Measurements from ENCODE around the gene CNN2. TPM values are rescaled to one million over a fixed set of nuclear protein-coding genes. Genes with fewer than 3 reads are reported as not detected.

The CNN2 gene
- total and polyA plus RNA-seq, 9 of the 15 experiments (the other 6 are each of a cell fraction or from before 2014, with no cell fraction given), result 12.1 to 174 (median 52.7) TPM

DNA sequence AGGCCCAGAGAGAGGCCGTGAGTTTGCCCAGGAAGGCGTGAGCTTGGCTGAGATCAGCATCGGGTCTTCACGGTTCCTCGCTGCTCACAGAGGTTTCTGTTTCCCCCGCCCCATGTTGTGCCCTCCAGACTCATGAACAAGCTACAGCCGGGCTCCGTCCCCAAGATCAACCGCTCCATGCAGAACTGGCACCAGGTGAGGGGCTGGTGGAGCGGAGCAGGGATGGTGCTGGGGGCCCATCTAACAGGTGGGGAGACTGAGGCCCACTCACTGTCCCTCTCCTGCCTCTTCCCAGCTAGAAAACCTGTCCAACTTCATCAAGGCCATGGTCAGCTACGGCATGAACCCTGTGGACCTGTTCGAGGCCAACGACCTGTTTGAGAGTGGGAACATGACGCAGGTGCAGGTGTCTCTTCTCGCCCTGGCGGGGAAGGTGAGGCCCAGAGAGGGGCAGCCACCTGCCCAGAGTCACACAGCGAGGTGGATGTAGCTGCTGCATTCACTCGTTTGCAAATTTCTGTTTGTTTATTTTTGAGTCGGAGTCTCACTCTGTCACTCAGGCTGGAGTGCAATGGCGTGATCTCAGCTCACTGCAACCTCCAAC lies 6.0 kb downstream of the CNN2 start:
- H3K9ac ChIP-seq (ENCODE audit: insufficient read depth in 1 of 2, low read depth in 2 of 2, low read length in 2 of 2), result peak overlapping the region in 1 of 2 experiments; percentile 20; a peak in 1 of 4 replicates
- no peak for ATAC-seq
- intact Hi-C loops (cut with micrococcal nuclease), result no loop called here
- in situ Hi-C loops (cut with MboI), result no loop called here
- H4K20me1 ChIP-seq (replicated peaks; ENCODE audit: control insufficient read depth, insufficient read depth, low read length), result no peaks in the 10 kb centered on the region
- BruUV-seq (replicated peaks), result no TSS peak
- H3K4me3 ChIP-seq, result no peak overlapping the region
- peaks cover 33% of the 10 kb centered on the region for H3K79me2 ChIP-seq (ENCODE audit: control insufficient read depth, insufficient read depth, low read length)
- WGBS (ENCODE audit: insufficient coverage, low coverage, missing lambda C conversion rate), result 88% methylated on average over 19 of the region's 20 CpGs
- no peak overlapping the region for H2AFZ ChIP-seq (ENCODE audit: low read depth, low read length)
- ChIA-PET POLR2A (interaction anchor here (1.3 to 8.5 kb wide), 2 partner anchors 8 to 13 kb away, joined by 3 to 176 read pairs; partner anchors contain the start of gene ABCA7), CTCF (ENCODE audit: low intra/inter-chr PET ratio) (no interaction called here)
- H3K9me3 ChIP-seq (replicated peaks; ENCODE audit: control insufficient read depth, insufficient read depth, low read depth, low read length), result no peaks in the 10 kb centered on the region
- H3K4me1 ChIP-seq (replicated peaks in 1 of 2; ENCODE audit: control insufficient read depth in 2 of 2, insufficient read depth in 2 of 2, low read length in 2 of 2), result peaks cover 14 to 56% of the 10 kb centered on the region in 2 experiments
- DNase-seq (ENCODE audit: extremely low read depth in 1 of 4, low spot score in 3 of 4), result no peak
- no peaks in the 10 kb centered on the region for H3K9me1 ChIP-seq (ENCODE audit: control insufficient read depth, insufficient read depth, low read length)
- H3K36me3 ChIP-seq (ENCODE audit: control insufficient read depth, insufficient read depth, low read length), result peaks cover 47% of the 10 kb centered on the region
- H3K27me3 ChIP-seq (ENCODE audit: control insufficient read depth in 2 of 2, insufficient read depth in 2 of 2, low read length in 2 of 2), result no peaks in the 10 kb centered on the region
- H3K27ac ChIP-seq (ENCODE audit: extremely low read depth, low read depth, low read length), result no peak overlapping the region
- no peak for FAIRE-seq
- no peak overlapping the region for H3K4me2 ChIP-seq (ENCODE audit: insufficient read depth, low read length)
- TF ChIP-seq POLR2G (IDR thresholded peaks at IDR 0.05; ENCODE audit: low read depth, low read length), result peak; percentile 41; the same call in 1 of the 2 replicates
- TF ChIP-seq CBFA2T2 (conservative IDR thresholded peaks at IDR 0.05), result no peak
- TF ChIP-seq, protein P1, sequence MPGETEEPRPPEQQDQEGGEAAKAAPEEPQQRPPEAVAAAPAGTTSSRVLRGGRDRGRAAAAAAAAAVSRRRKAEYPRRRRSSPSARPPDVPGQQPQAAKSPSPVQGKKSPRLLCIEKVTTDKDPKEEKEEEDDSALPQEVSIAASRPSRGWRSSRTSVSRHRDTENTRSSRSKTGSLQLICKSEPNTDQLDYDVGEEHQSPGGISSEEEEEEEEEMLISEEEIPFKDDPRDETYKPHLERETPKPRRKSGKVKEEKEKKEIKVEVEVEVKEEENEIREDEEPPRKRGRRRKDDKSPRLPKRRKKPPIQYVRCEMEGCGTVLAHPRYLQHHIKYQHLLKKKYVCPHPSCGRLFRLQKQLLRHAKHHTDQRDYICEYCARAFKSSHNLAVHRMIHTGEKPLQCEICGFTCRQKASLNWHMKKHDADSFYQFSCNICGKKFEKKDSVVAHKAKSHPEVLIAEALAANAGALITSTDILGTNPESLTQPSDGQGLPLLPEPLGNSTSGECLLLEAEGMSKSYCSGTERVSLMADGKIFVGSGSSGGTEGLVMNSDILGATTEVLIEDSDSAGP (CRISPR knock-in tag; IDR thresholded peaks at IDR 0.05), result no peak
- TF ChIP-seq, protein P2, sequence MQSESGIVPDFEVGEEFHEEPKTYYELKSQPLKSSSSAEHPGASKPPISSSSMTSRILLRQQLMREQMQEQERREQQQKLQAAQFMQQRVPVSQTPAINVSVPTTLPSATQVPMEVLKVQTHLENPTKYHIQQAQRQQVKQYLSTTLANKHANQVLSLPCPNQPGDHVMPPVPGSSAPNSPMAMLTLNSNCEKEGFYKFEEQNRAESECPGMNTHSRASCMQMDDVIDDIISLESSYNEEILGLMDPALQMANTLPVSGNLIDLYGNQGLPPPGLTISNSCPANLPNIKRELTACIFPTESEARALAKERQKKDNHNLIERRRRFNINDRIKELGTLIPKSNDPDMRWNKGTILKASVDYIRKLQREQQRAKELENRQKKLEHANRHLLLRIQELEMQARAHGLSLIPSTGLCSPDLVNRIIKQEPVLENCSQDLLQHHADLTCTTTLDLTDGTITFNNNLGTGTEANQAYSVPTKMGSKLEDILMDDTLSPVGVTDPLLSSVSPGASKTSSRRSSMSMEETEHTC (IDR thresholded peaks at IDR 0.05), result no peak
- TF ChIP-seq, protein P3, sequence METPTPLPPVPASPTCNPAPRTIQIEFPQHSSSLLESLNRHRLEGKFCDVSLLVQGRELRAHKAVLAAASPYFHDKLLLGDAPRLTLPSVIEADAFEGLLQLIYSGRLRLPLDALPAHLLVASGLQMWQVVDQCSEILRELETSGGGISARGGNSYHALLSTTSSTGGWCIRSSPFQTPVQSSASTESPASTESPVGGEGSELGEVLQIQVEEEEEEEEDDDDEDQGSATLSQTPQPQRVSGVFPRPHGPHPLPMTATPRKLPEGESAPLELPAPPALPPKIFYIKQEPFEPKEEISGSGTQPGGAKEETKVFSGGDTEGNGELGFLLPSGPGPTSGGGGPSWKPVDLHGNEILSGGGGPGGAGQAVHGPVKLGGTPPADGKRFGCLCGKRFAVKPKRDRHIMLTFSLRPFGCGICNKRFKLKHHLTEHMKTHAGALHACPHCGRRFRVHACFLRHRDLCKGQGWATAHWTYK (CRISPR knock-in tag; IDR thresholded peaks at IDR 0.05), result no peak
- peak; percentile 78 for TF ChIP-seq RBM25 (IDR thresholded peaks at IDR 0.05; ENCODE audit: low read depth, low read length, severe bottlenecking)
- TF ChIP-seq RCOR1 (IDR thresholded peaks at IDR 0.05; ENCODE audit: borderline replicate concordance in 1 of 2, low read depth in 2 of 2, low read length in 2 of 2), result peak in 1 of 2 experiments; percentile 29; a peak in 1 of 4 replicates
- no peak for TF ChIP-seq U2AF1 (optimal IDR thresholded peaks at IDR 0.05; ENCODE audit: low read depth, low read length)
- no peak for TF ChIP-seq BACH1 (tag; IDR thresholded peaks at IDR 0.05)
- no peak for TF ChIP-seq ESRRB (CRISPR knock-in tag; IDR thresholded peaks at IDR 0.05; ENCODE audit: borderline replicate concordance)
- TF ChIP-seq YBX1 (IDR thresholded peaks at IDR 0.05), result no peak
- no peak for TF ChIP-seq MTA3 (IDR thresholded peaks at IDR 0.05; ENCODE audit: borderline replicate concordance)
- peak; percentile 90 for TF ChIP-seq BCOR (IDR thresholded peaks at IDR 0.05)
- TF ChIP-seq SMARCA5 (IDR thresholded peaks at IDR 0.05), result peak; percentile 51; the same call in 1 of the 2 replicates
- TF ChIP-seq MTA2 (IDR thresholded peaks at IDR 0.05; ENCODE audit: low read depth), result no peak
- no peak for TF ChIP-seq STAG1 (CRISPR knock-in tag; IDR thresholded peaks at IDR 0.05; ENCODE audit: borderline replicate concordance)
- no peak for TF ChIP-seq DNMT1 (IDR thresholded peaks at IDR 0.05)
